Body of pancreas (tissue), 4 donors: Measurements from ENCODE around the gene KLHDC7B. TPM values are rescaled to one million over a fixed set of nuclear protein-coding genes. Genes with fewer than 3 reads are reported as not detected.

Experiments used
- ATAC-seq: fragments of 150-250 bp; one replicate; pipeline ENCODE4 v1.9.1; 2016
- DNase-seq, 4 donors: peaks; one replicate each; pipeline ENCODE4 v3.0.0-alpha.2; 2019
- H3K27ac ChIP-seq, 4 donors: fragments of 200-600 bp; sonication (generic); 1 replicate in 3 of 4; 2 replicates in 1 of 4; pipeline versions ENCODE4 v1.5.1 to v1.6.1; 2016 to 2019; ENCODE audit warnings: mild to moderate bottlenecking in 1 of 4, mixed read lengths in 1 of 4, moderate library complexity in 1 of 4
- H3K27me3 ChIP-seq, 2 donors: fragments of 200-600 bp; sonication (generic); one replicate each; pipeline ENCODE4 v1.6.0; 2016; ENCODE audit warnings: mild to moderate bottlenecking in 1 of 2
- H3K36me3 ChIP-seq, 2 donors: fragments of 200-600 bp; sonication (generic); replicated peaks in 1 of 2; 2 replicates each; pipeline ENCODE4 v1.5.1; 2016; ENCODE audit warnings: low read depth in 2 of 2; ENCODE audit not compliant: insufficient read depth in 1 of 2
- H3K4me1 ChIP-seq: fragments of 200-600 bp; sonication (generic); one replicate; pipeline ENCODE4 v1.6.0; 2016
- H3K4me3 ChIP-seq, 2 donors: fragments of 200-600 bp; sonication (generic); 1 replicate in 1 of 2; 2 replicates in 1 of 2; pipeline ENCODE4 v1.5.1; 2016 to 2019
- H3K9me3 ChIP-seq, 3 donors: fragments of 200-600 bp; sonication (generic); 1 replicate in 2 of 3; 2 replicates in 1 of 3; pipeline ENCODE4 v1.5.1; 2016
- POLR2A ChIP-seq, 3 donors: fragments of 450-650 bp; IDR thresholded peaks; one replicate each; pipeline ENCODE4 v1.6.1; 2016; ENCODE audit warnings: antibody characterized with exemption in 3 of 3, mild to moderate bottlenecking in 2 of 3
- WGBS, 2 donors: methylation state at CpG; one replicate each; pipeline ENCODE4 v1.1.5; 2017; 5-methylcytosine and 5-hydroxymethylcytosine counted together
- intact Hi-C: fragments of 100-400 bp; cut with DNase I; formaldehyde crosslinking; loops from one replicate; pipeline ENCODE4 v1.15.1; 2023
- total RNA-seq, 2 donors: library from RNA; depleted of rRNA; stranded (reverse); fragments of >200 nt; gene quantifications; one replicate each; pipeline ENCODE4 v1.1.0, GENCODE V29; 2016
- TF ChIP-seq, protein P1 (sequence below), 7 experiments: fragments of 450-650 bp in 4 of 7; fragments of 200-600 bp in 3 of 7; sonication (generic) in 3 of 7; IDR thresholded peaks; one replicate each; pipeline ENCODE4 v1.5.1; 2016 to 2019; ENCODE audit warnings: antibody characterized with exemption in 7 of 7

Gene KLHDC7B
- total RNA-seq, 2 donors from 2014 or later = not detected

DNA sequence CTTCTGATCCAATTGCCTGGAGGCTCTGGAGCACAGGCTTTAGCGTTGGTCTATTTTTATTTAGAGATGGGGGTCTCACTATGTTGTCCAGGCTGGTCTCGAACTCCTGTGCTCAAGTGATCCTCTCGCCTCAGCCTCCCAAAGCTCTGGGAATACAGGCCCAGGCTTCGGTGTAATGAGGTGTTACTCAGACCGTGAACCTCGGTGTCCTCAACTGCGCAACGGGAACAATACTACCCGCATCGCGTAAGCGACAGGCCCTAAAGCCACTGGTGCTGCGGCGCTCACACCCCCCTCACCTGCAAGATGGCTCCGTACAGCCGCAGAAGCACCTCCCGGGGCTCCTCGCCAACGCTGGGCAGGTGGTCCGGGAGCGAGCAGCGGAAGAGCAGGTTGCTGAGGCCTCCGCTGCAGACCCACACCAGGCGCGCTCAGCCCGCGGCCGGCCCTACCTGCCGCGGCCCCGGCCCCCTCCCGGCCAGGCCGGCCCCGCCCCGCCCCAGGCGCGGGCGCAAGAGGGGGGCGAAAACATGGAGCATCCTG lies 36.3 kb downstream of the KLHDC7B start:
- WGBS, 2 donors = 7 to 13% methylated on average over 3 to 27 of the region's 39 CpGs
- peak; percentile 36 for ATAC-seq
- no peaks in the 10 kb centered on the region for H3K9me3 ChIP-seq
- peaks cover 33% of the 10 kb centered on the region for H3K4me1 ChIP-seq
- H3K27me3 ChIP-seq = no peaks in the 10 kb centered on the region
- TF ChIP-seq, protein P1, sequence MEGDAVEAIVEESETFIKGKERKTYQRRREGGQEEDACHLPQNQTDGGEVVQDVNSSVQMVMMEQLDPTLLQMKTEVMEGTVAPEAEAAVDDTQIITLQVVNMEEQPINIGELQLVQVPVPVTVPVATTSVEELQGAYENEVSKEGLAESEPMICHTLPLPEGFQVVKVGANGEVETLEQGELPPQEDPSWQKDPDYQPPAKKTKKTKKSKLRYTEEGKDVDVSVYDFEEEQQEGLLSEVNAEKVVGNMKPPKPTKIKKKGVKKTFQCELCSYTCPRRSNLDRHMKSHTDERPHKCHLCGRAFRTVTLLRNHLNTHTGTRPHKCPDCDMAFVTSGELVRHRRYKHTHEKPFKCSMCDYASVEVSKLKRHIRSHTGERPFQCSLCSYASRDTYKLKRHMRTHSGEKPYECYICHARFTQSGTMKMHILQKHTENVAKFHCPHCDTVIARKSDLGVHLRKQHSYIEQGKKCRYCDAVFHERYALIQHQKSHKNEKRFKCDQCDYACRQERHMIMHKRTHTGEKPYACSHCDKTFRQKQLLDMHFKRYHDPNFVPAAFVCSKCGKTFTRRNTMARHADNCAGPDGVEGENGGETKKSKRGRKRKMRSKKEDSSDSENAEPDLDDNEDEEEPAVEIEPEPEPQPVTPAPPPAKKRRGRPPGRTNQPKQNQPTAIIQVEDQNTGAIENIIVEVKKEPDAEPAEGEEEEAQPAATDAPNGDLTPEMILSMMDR (IDR thresholded peaks at IDR 0.05) = no peak
- no peak for TF ChIP-seq POLR2A (IDR thresholded peaks at IDR 0.05)
- intact Hi-C loops = no loop called here
- peak in 2 of 4 donors; percentile 31 to 44 for DNase-seq
- H3K27ac ChIP-seq = peak overlapping the region; percentile 91 to 98 (median 98)
- H3K4me3 ChIP-seq = peak overlapping the region; percentile 30 to 39
- H3K36me3 ChIP-seq = no peaks in the 10 kb centered on the region

DNA sequence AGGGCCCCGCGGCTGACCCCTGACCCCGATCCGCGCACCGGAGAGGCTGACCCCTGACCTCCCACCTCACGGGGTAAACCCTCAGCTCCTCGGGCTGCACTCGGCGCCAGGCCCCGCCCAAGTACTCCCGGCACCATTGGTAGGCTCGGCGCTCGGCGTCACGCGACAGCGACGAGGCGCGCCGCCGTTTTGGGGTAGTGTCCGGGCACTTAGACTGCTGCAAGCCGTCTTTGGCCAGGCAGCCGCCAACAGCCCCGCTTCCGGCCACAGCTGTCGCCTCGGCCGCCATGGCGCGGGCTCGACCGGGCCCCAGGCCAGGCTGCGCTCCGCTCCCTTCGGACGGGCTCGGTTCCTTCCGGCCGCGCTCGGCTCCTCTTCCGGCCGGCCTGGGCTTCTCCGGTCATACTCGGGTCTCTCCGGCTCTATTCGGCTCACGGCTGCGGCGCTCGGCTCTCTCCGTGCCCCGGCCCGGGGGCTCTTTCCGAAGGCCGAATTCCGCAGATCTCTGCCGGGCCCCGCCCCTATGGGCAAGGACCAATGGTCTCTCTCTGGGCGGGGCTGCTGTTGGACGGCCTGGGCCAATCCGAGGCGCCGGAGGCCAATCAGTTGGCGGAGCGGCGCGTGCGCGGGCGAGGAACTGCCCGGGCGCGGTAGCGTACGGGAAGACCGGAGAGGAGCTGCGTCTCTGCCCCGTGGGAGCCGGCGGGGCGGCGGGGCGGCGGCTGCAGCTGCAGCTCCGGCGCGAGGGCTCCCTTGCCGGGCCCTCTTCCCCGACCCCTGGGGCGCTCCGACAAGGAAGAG lies 37.0 kb downstream of the KLHDC7B start, which contains the start of gene CHKB:
CHKB (minus strand) TSS at position 357 of the 801 bp plus-strand sequence; CDS start at position 289, 68 bp downstream.
- Histone ChIP-seq H3K27ac (peak within 1 kb of the TSS; percentile 91 to 98 (median 98)), H3K36me3 (no peaks in the 10 kb centered on the region), H3K4me1 (peaks cover 33% of the 10 kb centered on the region), H3K4me3 (peak within 1 kb of the TSS; percentile 37 to 40), H3K9me3 (no peaks in the 10 kb centered on the region), H3K27me3 (no peaks in the 10 kb centered on the region)
- peak; percentile 96 for ATAC-seq
- peak; percentile 99 for DNase-seq
- intact Hi-C loops = no loop called here
- WGBS, 2 donors = 0 to 4% methylated on average over 10 to 95 of the region's 96 CpGs
- TF ChIP-seq, protein P1 (IDR thresholded peaks at IDR 0.05) = no peak
- peak; percentile 78 to 87 (median 81) for TF ChIP-seq POLR2A (IDR thresholded peaks at IDR 0.05)

DNA sequence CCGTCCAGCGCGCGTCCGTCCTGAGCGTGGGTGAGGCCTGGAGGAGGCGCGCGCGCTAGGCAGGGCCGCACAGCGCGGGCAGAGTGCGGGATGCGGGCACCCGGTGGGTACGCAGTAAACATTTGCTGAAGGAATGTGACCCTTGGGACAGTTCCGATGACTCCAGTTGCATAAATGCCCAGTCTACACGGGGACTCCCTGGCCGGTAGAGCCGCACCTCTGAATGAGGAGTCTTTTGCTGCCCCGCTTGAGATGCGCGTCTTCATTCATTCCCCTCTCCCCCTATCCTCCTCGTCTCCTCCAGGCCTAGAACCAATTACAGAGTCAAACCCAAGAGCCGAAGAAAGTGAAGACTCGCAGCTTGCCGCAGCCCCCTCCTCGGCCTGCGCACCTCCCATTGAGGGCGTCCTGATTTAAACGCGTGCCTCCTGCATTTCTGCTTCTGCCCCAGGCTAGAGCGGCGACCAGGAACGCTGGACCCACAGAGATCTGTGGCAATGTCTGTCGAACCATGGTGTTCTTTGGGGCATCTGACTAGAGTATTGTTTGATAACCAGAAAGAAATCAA lies 37.7 kb downstream of the KLHDC7B start:
- no peak for TF ChIP-seq POLR2A (IDR thresholded peaks at IDR 0.05)
- TF ChIP-seq, protein P1 (IDR thresholded peaks at IDR 0.05) = no peak
- no peaks in the 10 kb centered on the region for H3K27me3 ChIP-seq
- H3K27ac ChIP-seq = peak overlapping the region; percentile 9 to 98 (median 94)
- intact Hi-C loops = no loop called here
- no peaks in the 10 kb centered on the region for H3K36me3 ChIP-seq
- 10 to 18% methylated on average over 14 to 37 of the region's 37 CpGs for WGBS, 2 donors
- peaks cover 30% of the 10 kb centered on the region for H3K4me1 ChIP-seq
- peak; percentile 34 for ATAC-seq
- peak overlapping the region; percentile 37 to 40 for H3K4me3 ChIP-seq
- H3K9me3 ChIP-seq = no peaks in the 10 kb centered on the region
- DNase-seq = no peak

DNA sequence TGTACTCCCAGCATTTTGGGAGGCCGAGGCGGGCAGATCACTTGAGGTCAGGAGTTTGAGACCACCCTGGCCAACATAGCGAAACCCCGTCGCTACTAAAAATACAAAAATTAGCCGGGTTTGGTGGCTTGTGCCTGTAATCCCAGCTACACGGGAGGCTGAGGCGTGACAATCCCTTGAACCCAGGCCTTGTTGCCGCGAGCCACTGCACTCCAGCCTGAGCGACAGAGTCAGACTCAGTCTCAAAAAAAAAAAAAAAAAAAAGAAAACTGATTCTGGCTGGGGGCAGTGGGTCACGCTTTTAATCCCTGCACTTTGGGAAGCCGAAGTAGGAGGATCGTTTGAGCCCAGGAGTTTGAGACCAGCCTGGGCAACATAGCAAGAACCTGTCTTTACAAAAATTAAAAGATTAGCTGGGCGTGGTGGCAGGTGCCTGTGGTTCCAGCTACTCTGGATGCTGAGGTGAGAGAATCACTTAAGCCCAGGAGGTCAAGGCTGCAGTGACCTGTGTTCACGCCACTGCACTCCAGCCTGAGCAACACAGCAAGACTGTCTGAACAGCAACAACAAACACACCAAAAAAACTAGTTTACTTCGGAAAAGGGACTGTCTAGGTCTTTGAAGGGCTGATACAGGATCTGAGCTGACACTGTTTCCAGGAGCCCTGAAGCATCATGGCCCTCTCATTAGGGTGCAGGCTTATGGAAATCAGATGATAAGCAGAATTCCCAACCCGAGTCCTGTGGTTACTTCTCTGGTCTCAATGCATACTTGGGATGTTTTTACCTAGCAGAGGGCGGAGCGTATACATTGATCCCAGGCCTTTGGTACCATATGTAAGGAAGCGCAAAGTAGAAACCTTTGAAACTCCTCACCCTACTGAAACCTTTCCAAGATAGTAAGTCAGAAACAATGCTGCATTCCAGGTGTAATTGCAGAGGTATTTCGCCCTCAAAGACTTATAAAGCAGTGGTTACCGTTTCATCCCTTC lies 38.7 kb downstream of the KLHDC7B start:
- Histone ChIP-seq H3K27me3 (no peaks in the 10 kb centered on the region), H3K4me1 (peaks cover 19% of the 10 kb centered on the region), H3K9me3 (no peaks in the 10 kb centered on the region), H3K27ac (no peak overlapping the region), H3K36me3 (no peaks in the 10 kb centered on the region), H3K4me3 (no peak overlapping the region)
- DNase-seq (no peak), ATAC-seq (no peak)
- 88 to 95% methylated on average over 23 of the region's 23 CpGs for WGBS, 2 donors
- intact Hi-C loops = no loop called here
- TF ChIP-seq, protein P1 (IDR thresholded peaks at IDR 0.05) = no peak
- TF ChIP-seq POLR2A (IDR thresholded peaks at IDR 0.05) = no peak
